ENCODE results near the gene GTF2A2. TPM values are rescaled to one million over a fixed set of nuclear protein-coding genes. Genes with fewer than 3 reads are reported as not detected.

GTF2A2 gene
- total and polyA plus RNA-seq, 7 donors = 33.7 to 98.0 (median 48.2) TPM

DNA sequence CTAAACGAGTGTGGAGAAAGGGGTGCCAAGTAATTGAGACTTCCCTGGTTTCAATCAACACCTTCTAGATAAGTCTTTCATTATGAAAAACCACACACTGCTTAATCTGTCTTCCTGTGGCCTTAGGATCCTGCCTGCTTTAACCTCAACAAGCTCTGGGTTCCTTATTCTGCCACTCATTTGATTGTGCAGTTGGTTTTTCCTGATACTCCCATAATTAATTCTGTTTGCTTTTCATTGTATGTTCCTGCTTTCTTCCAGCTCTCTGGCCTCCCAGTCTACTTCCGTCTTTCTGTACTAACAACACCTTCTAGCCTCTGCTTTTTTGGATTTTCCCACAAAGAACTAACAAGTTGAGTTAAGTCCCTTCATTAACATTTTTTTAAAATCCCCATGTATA, 66.0 kb downstream of the GTF2A2 start:
- TF ChIP-seq POLR2AphosphoS5 (IDR thresholded peaks at IDR 0.05) (no peak), POLR2A (IDR thresholded peaks at IDR 0.05) (no peak), EP300 (IDR thresholded peaks at IDR 0.05) (no peak)
- TF ChIP-seq, protein P1, sequence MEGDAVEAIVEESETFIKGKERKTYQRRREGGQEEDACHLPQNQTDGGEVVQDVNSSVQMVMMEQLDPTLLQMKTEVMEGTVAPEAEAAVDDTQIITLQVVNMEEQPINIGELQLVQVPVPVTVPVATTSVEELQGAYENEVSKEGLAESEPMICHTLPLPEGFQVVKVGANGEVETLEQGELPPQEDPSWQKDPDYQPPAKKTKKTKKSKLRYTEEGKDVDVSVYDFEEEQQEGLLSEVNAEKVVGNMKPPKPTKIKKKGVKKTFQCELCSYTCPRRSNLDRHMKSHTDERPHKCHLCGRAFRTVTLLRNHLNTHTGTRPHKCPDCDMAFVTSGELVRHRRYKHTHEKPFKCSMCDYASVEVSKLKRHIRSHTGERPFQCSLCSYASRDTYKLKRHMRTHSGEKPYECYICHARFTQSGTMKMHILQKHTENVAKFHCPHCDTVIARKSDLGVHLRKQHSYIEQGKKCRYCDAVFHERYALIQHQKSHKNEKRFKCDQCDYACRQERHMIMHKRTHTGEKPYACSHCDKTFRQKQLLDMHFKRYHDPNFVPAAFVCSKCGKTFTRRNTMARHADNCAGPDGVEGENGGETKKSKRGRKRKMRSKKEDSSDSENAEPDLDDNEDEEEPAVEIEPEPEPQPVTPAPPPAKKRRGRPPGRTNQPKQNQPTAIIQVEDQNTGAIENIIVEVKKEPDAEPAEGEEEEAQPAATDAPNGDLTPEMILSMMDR (IDR thresholded peaks at IDR 0.05) = no peak
- Histone ChIP-seq H3K27ac (no peak overlapping the region), H3K27me3 (no peaks in the 10 kb centered on the region), H3K36me3 (no peaks in the 10 kb centered on the region), H3K9me3 (no peaks in the 10 kb centered on the region), H3K4me1 (no peaks in the 10 kb centered on the region), H3K4me3 (no peak overlapping the region)
- WGBS, 2 donors = 13 to 30% methylated on average over 2 of the region's 2 CpGs
- intact Hi-C loops (cut with DNase I) = no loop called here
- DNase-seq = no peak

DNA sequence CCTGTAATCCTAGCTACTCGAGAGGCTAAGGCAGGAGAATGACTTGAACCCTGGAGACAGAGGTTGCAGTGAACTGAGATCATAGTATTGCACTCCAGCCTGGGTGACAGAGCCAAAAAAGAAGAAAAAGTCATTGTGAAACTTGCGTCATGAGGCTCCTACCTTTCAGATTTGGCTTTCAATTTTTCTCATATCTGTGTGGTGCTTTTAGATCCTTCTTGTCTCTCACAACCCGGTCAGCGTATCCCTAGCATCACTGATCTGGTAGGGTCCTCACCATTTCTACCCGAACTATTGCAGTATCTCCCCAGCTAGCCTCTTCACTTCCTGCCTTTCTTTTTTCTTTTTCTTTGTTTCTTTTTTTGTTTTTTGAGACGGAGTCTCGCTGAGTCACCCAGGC, 67.3 kb downstream of the GTF2A2 start:
- no peaks in the 10 kb centered on the region for H3K4me1 ChIP-seq
- H3K36me3 ChIP-seq = no peaks in the 10 kb centered on the region
- no peaks in the 10 kb centered on the region for H3K9me3 ChIP-seq
- H3K27ac ChIP-seq = no peak overlapping the region
- no peak overlapping the region for H3K4me3 ChIP-seq
- no peaks in the 10 kb centered on the region for H3K27me3 ChIP-seq
- intact Hi-C loops (cut with DNase I) = no loop called here
- no peak for DNase-seq
- 73 to 92% methylated on average over 7 of the region's 7 CpGs for WGBS, 2 donors
- TF ChIP-seq EP300 (IDR thresholded peaks at IDR 0.05) (no peak), POLR2A (IDR thresholded peaks at IDR 0.05) (no peak), POLR2AphosphoS5 (IDR thresholded peaks at IDR 0.05) (no peak)
- TF ChIP-seq, protein P1 (IDR thresholded peaks at IDR 0.05) = no peak

Other genes starting within 250 kb of the GTF2A2 start
- gene FAM81A, start 219.3 kb downstream of the GTF2A2 start, total RNA-seq = 1 to 10 TPM in 3 of 4 donors, not detected in 1; 1.8 to 4.7 (median 2.1) TPM
- gene FAM81A, start 219.3 kb downstream of the GTF2A2 start, polyA plus RNA-seq = 1 to 10 TPM in 2 of 3 donors, under 1 TPM in 1; under 0.01 to 3.7 (median 2.8) TPM
- gene GCNT3, start 45.7 kb downstream of the GTF2A2 start, total RNA-seq = 1 to 10 TPM in 1 of 4 donors, under 1 TPM in 1, not detected in 2; 0.36 to 1.1 TPM
- 100 to 1,000 TPM in 2 of 3 donors, 10 to 100 TPM in 1; 73.3 to 129 (median 126) TPM for gene GCNT3, start 45.7 kb downstream of the GTF2A2 start, polyA plus RNA-seq
- gene BNIP2, start 31.8 kb upstream of the GTF2A2 start, total RNA-seq = 100 to 1,000 TPM; 115 to 199 (median 142) TPM
- 10 to 100 TPM; 28.8 to 33.5 (median 33.3) TPM for gene BNIP2, start 31.8 kb upstream of the GTF2A2 start, polyA plus RNA-seq

All from sigmoid colon (tissue), 7 donors.